IPS DF 6.9 (cell line): ENCODE results near the gene KIAA0040.

ENCODE experiments used
- DNase-seq: peaks from one replicate; pipeline ENCODE4 v3.0.0-alpha.2; 2013; ENCODE audit warnings: low read depth, low spot score
- H3K27ac ChIP-seq: one replicate; pipeline ENCODE4 v1.5.1; 2013; ENCODE audit warnings: low read length, control low read depth
- H3K27me3 ChIP-seq: 2 replicates; pipeline ENCODE4 v1.6.1; 2013; ENCODE audit warnings: mild to moderate bottlenecking, low read length; ENCODE audit not compliant: control insufficient read depth, insufficient read depth
- H3K36me3 ChIP-seq: 2 replicates; pipeline ENCODE4 v1.6.1; 2013; ENCODE audit warnings: low read length; ENCODE audit not compliant: control insufficient read depth, insufficient read depth
- H3K4me1 ChIP-seq: 2 replicates; pipeline ENCODE4 v1.6.1; 2013; ENCODE audit warnings: low read length; ENCODE audit not compliant: control insufficient read depth, insufficient read depth
- H3K4me3 ChIP-seq: 2 replicates; pipeline ENCODE4 v1.5.1; 2013; ENCODE audit warnings: mild to moderate bottlenecking, low read length
- H3K9me3 ChIP-seq: 2 replicates; pipeline ENCODE4 v1.6.1; 2013; ENCODE audit warnings: low read length, inconsistent platforms; ENCODE audit not compliant: control insufficient read depth, insufficient read depth
- WGBS: extraction: QIAGEN DNeasy Blood & Tissue Kit; methylation state at CpG from one replicate; pipeline ENCODE4 v1.1.7; 2013; ENCODE audit warnings: mixed read lengths, missing lambda C conversion rate; ENCODE audit not compliant: insufficient read length, insufficient coverage; 5-methylcytosine and 5-hydroxymethylcytosine counted together

KIAA0040 gene

DNA sequence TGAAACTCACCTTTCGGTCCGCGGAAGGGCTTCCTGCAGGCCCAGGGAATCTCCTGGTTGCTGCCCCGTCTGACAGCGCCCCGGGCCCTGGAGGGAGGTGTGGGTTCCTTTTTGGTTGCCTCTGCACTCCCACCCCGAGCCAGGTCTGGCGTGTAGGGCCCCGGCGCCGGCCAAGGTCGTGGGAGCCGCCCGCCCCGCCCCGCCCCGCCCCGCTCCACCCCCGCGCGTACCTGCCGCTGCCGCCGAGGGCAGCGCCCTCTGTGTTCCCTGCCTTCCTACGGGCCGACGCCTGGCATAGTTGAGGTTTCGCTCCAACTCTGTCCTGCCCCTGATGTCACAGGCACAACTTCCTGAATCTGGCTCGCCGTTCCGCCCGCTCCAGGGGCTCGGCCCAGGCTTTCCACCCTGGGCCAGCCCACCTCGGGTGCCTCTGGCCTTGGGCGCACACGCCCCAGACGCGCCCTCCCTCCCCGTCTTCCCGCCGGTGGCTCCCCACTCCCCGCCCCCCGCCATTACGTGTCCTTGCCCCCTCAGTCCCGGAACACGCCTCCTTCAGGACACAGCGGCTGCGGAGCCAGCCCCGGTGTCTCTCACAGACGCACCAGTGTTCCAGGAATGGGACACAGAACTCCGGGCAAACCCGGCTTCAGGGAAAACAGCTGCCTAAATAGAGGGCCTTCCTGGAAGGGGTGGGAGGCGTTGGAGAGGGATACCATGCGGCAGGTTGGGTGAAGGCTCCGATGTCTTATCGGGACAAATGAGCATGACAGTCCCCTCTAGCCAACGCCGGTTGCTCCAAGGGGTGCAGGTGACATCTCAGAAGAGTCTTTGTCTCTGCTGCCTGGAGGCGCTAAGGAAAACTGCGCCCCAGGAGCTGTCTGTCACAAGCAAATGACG lies at the start of gene KIAA0040:
TSS of gene KIAA0040 (minus strand) at position 147 of the 897 bp plus-strand sequence. CDS start 31,763 bp downstream, outside the sequence.
- no peak for DNase-seq
- Histone ChIP-seq H3K27me3 (no peaks in the 10 kb centered on the region; the same call in 1 of the 2 replicates), H3K9me3 (no peaks in the 10 kb centered on the region), H3K27ac (no peak within 1 kb of the TSS), H3K36me3 (no peaks in the 10 kb centered on the region), H3K4me3 (peak within 1 kb of the TSS; percentile 49; the same call in 1 of the 2 replicates), H3K4me1 (no peaks in the 10 kb centered on the region)
- no CpG with 5 or more reads among the region's 62 CpGs for WGBS

DNA sequence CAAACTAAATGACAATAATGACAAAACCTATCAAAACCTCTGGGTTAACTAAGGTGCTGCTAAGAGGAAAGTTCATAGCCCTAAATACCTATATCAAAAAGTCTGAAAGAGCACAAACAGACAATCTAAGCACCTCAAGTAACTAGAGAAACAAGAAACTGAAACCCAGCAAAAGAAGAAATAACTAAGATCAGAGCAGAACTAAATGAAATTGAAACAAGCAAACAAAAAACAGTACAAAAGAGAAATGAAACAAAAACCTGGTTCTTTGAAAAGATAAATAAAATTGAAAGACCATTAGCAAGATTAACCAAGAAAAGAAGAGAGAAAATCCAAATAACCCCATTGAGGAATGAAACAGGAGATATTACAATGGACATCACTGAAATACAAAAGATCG lies 44.8 kb upstream of the KIAA0040 start:
- no CpG with 5 or more reads among the region's 1 CpG for WGBS
- H3K4me1 ChIP-seq: no peaks in the 10 kb centered on the region

DNA sequence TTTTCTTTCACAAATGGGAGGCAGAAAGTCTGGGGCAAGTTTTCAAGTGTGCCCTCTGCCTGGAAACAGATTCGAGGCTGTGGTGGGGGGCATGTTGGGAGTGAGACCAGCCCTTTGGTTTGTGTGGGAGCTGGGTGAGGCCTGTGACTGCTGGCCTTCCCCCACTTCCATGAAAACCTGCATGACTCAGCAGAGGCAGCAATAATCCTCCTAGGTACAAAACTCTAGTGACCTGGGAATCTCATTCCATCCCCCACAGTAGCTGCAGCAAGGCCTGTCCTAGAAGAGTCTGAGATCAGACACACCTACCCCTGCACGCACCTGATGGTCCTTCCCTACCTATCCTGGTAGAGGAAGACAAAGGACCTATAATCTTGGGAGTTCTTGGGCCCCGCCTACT lies 42.1 kb upstream of the KIAA0040 start:
- H3K4me3 ChIP-seq: no peak overlapping the region
- no peaks in the 10 kb centered on the region for H3K4me1 ChIP-seq
- no peaks in the 10 kb centered on the region for H3K27me3 ChIP-seq
- H3K36me3 ChIP-seq: no peaks in the 10 kb centered on the region
- DNase-seq: no peak
- no CpG with 5 or more reads among the region's 3 CpGs for WGBS
- no peak overlapping the region for H3K27ac ChIP-seq
- H3K9me3 ChIP-seq: no peaks in the 10 kb centered on the region

More for the DNA sequence above, 44.8 kb upstream of the KIAA0040 start:
- Histone ChIP-seq H3K27ac (no peak overlapping the region), H3K36me3 (no peaks in the 10 kb centered on the region), H3K27me3 (no peaks in the 10 kb centered on the region), H3K9me3 (no peaks in the 10 kb centered on the region), H3K4me3 (no peak overlapping the region)
- no peak for DNase-seq

DNA sequence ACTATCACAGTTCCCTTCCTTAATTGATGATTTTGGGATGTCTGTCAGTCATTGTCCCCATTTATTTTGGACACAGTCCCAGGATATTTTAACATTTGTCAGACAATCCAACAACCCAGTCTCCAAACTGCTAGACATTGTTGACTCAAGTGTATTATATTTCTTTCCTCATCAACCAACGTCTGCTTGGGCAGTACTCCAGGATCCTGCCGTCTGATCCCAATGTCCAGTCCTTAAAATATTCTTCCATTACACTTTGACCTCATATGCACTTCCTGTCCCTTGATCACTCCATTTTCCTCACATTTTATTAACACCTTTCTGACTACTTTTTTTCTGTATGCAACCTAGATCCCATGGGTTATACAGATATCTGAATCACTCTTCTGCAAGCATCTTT lies 39.8 kb upstream of the KIAA0040 start:
- H3K4me1 ChIP-seq: no peaks in the 10 kb centered on the region
- H3K9me3 ChIP-seq: no peaks in the 10 kb centered on the region
- H3K27me3 ChIP-seq: no peaks in the 10 kb centered on the region
- H3K36me3 ChIP-seq: no peaks in the 10 kb centered on the region
- H3K4me3 ChIP-seq: no peak overlapping the region
- no peak for DNase-seq
- no CpG with 5 or more reads among the region's 2 CpGs for WGBS
- H3K27ac ChIP-seq: no peak overlapping the region

DNA sequence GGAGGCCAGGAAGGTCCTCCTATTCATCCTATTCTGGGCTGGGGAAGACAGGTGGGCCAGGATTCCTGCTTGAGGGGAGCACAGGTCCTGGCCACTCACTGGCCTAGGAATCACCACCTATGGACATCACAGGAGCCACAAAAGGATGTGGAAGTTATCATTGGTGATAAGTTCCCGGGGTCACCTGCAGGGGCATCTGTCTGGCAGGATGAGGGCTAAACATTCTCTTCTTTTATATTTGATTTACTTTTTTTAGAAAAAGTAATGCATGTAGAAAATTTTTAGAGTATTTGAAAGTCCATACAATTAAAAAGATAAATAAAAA lies 33.2 kb upstream of the KIAA0040 start:
- H3K4me1 ChIP-seq: peaks cover 6% of the 10 kb centered on the region; the same call in 1 of the 2 replicates
- no peak for DNase-seq
- H3K27ac ChIP-seq: no peak overlapping the region
- no peaks in the 10 kb centered on the region for H3K27me3 ChIP-seq
- H3K4me3 ChIP-seq: no peak overlapping the region
- H3K36me3 ChIP-seq: no peaks in the 10 kb centered on the region
- no CpG with 5 or more reads among the region's 1 CpG for WGBS
- H3K9me3 ChIP-seq: no peaks in the 10 kb centered on the region

DNA sequence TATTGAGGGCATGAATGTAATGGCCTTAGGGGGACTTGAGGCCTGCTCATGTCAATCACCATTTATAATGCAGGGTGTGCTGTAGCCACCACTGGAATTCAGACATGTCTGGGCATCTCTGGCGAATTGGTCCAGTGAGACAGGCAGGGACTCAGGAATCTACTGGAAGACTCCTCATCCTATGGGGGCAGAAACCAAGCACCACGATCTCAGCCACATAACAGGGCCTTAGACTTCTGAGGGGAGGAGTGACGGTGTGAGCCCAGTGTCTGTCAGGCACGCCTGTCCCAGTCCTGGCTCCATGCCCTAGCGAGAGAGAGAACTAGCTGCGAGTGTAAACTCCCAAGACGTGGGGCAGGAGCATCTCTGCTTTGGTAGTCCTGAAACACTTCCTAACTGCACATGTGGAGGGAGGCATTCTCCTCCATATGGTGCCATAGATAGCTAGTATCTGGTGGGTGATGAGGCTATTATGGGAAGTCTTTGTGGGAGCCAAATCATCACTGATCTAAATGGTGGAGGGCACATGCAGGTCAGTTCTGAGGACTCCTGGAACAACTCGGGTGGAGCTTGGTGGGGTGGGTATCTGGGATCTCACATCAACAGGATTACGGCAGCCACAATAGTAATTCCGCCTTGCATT lies 29.8 kb upstream of the KIAA0040 start:
- no peak for DNase-seq
- H3K4me1 ChIP-seq: peaks cover 6% of the 10 kb centered on the region
- no peaks in the 10 kb centered on the region for H3K27me3 ChIP-seq
- H3K4me3 ChIP-seq: no peak overlapping the region
- WGBS: no CpG with 5 or more reads among the region's 10 CpGs
- H3K27ac ChIP-seq: no peak overlapping the region
- H3K9me3 ChIP-seq: no peaks in the 10 kb centered on the region
- H3K36me3 ChIP-seq: no peaks in the 10 kb centered on the region

DNA sequence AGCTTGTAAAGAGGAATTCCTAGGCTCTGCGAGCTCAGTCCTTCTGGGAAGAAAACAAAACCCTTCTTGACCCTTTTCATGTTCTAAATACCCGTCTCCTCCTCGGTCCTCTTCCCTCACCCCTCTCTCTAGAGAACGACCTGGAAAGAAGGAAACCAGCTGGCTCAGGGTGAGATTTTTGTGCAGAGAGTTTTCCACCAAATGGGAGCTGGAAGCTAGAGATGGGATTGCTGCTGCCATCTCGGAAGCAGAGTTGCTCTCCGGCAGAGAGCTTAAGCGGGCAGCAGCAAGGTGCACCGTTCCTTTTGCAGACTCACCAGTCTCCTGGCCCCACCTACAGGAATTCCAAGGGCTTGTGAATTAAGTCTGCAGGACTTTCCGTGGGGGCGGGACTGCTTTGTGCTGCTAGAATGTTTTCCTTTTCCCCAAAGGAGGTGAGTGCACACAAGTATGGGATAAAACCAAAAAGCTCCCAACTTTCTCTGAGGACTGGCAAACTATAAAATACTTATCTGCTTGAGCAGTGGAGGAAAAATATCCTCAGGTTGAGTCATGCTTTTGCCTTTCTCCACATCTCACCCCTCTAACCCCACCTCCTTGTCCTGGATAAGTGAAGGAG lies 29.1 kb upstream of the KIAA0040 start:
- no peak overlapping the region for H3K4me3 ChIP-seq
- H3K4me1 ChIP-seq: peaks cover 6% of the 10 kb centered on the region
- no CpG with 5 or more reads among the region's 10 CpGs for WGBS
- no peaks in the 10 kb centered on the region for H3K36me3 ChIP-seq
- no peaks in the 10 kb centered on the region for H3K9me3 ChIP-seq
- H3K27me3 ChIP-seq: no peaks in the 10 kb centered on the region
- H3K27ac ChIP-seq: no peak overlapping the region
- peak; percentile 47 for DNase-seq

DNA sequence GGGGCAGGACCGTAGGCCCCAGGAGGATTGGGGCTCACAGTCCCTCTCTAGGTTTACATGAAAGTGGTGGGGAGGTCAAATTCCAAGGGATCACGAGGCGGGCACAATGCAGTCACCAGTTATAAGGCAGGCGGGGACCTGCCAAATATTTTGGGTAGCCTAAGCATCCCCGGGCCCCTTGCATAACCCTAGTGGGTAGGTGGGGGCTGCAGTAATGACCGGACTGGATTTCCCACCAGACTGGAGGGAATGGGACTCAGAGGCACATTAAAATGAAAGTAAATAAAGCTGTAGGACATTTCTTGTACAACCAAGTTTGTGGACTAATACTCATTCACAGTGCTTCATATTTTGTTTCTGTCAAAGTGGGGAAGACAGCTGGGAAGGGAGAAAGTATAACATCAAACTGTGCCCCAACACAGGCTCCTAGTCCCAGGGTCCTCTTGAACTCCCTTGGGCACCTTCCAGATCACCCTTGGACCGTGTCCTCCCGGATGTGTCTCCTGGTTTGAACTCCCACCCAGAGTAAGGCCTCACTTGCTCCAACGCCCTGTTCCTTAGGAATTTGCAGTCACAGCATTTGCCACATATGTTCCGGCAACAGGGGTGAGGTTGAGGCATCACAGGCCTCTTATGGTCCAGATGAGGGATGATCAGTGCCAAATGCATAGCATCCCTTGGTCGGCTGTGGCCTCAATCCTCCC lies 28.4 kb upstream of the KIAA0040 start:
- no peak for DNase-seq
- H3K4me1 ChIP-seq: peaks cover 6% of the 10 kb centered on the region
- H3K4me3 ChIP-seq: no peak overlapping the region
- H3K36me3 ChIP-seq: no peaks in the 10 kb centered on the region
- WGBS: no CpG with 5 or more reads among the region's 11 CpGs
- H3K27me3 ChIP-seq: no peaks in the 10 kb centered on the region
- H3K27ac ChIP-seq: no peak overlapping the region
- H3K9me3 ChIP-seq: no peaks in the 10 kb centered on the region

DNA sequence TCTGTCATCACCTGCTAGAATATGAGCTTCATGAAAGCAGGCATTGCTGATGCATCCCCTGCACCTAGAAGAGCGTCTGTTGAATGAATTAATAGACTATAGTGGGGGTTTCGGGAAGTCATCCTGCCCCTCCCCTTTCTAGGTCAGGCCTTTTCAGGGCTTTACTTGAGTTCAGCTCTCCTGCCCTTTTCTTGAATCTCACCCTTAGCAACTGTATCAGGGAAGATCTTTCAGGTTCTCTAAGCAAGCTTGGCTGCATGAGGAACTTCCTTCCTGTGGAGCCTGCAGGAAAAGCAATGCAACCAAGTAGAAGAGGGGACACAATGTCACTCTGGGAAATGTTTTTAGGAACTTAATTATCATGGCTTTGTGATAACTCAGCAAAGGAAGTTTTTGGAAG lies 27.2 kb upstream of the KIAA0040 start:
- no peak overlapping the region for H3K27ac ChIP-seq
- no peaks in the 10 kb centered on the region for H3K27me3 ChIP-seq

DNA sequence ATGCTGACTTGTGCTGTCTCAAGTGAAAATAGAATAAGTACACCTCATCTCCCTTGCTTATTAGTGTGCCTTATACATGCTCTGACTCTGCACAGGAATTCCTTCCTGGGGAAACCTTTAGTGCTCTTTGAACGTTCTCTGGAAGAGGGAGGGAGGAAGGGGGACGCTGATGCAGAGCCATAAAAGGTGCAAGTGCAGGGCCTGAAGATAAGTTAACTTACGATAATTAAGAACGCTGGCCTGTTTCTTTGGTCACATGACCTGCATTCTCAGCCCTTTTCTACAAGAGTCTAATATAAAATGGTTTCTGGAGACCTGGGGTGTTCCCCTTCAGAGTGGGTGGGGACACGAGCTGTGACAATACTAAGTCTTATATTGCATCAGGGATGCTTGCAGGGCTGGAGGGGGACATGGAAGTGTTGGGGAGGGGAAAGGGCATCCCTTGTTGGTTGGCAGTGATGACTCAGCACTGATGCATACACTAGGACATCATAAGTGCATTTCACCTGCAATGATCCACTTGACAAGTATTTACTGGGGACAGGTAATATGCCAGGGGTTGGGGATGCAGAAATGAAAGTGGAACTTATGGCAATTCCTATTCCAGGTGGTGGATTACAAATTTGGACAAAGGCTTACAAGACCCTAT lies 26.3 kb upstream of the KIAA0040 start:
- no peak for DNase-seq
- H3K36me3 ChIP-seq: no peaks in the 10 kb centered on the region
- H3K27ac ChIP-seq: no peak overlapping the region
- peaks cover 6% of the 10 kb centered on the region for H3K4me1 ChIP-seq
- no peaks in the 10 kb centered on the region for H3K27me3 ChIP-seq
- no CpG with 5 or more reads among the region's 5 CpGs for whole genome bisulfite sequencing
- H3K4me3 ChIP-seq: no peak overlapping the region
- H3K9me3 ChIP-seq: no peaks in the 10 kb centered on the region

More for the DNA sequence above, 27.2 kb upstream of the KIAA0040 start:
- WGBS: no CpG with 5 or more reads among the region's 2 CpGs
- Histone ChIP-seq H3K4me1 (peaks cover 6% of the 10 kb centered on the region), H3K4me3 (no peak overlapping the region), H3K9me3 (no peaks in the 10 kb centered on the region), H3K36me3 (no peaks in the 10 kb centered on the region)
- DNase-seq: no peak
